SK-N-SH treated with all-trans-retinoic acid at 6 μM for 48 hours (cell line): Measurements from ENCODE around the gene TSPAN18.
A peak's percentile ranks its signal among the peaks of the same experiment; 100 is the strongest.

Experiments used
- ATAC-seq: fragments of 200-7000 bp; cut with Tn5 transposase; 3 replicates; pipeline ENCODE4 v1.9.1; 2020; ENCODE audit warnings: mild to moderate bottlenecking, moderate library complexity
- ARNTL ChIP-seq: fragments of 450-650 bp; formaldehyde crosslinking; IDR thresholded peaks from 2 replicates; pipeline ENCODE4 v1.5.0; 2020; ENCODE audit warnings: low read depth, mild to moderate bottlenecking, moderate library complexity, borderline replicate concordance
- BACH2 ChIP-seq: fragments of 250-450 bp; sonication (Bioruptor Pico); IDR thresholded peaks from 2 replicates; pipeline ENCODE4 v1.9.0; 2021; ENCODE audit warnings: mild to moderate bottlenecking, borderline replicate concordance
- CSDC2 ChIP-seq: fragments of 250-450 bp; sonication (Bioruptor Pico); IDR thresholded peaks from 2 replicates; pipeline ENCODE4 v1.5.0; 2020; ENCODE audit warnings: mild to moderate bottlenecking, moderate library complexity
- CSRNP3 ChIP-seq: fragments of 250-450 bp; sonication (Bioruptor Pico); IDR thresholded peaks from 2 replicates; pipeline ENCODE4 v1.5.1; 2021; ENCODE audit warnings: mild to moderate bottlenecking, moderate library complexity
- ESRRG ChIP-seq: fragments of 250-450 bp; sonication (Bioruptor Pico); IDR thresholded peaks from 2 replicates; pipeline ENCODE4 v1.6.1; 2021; ENCODE audit warnings: mild to moderate bottlenecking
- GLIS3 ChIP-seq: fragments of 250-450 bp; sonication (Bioruptor Pico); IDR thresholded peaks from 2 replicates; pipeline ENCODE4 v1.5.0; 2020; ENCODE audit warnings: mild to moderate bottlenecking, moderate library complexity
- ISL1 ChIP-seq: fragments of 250-450 bp; sonication (Bioruptor Pico); IDR thresholded peaks from 2 replicates; pipeline ENCODE4 v2.1.2; 2022; ENCODE audit warnings: mild to moderate bottlenecking, moderate library complexity
- OSR1 ChIP-seq: fragments of 250-450 bp; sonication (Bioruptor Pico); IDR thresholded peaks from 2 replicates; pipeline ENCODE4 v1.8.0; 2022; ENCODE audit warnings: moderate library complexity, mild to moderate bottlenecking, inconsistent platforms
- POU6F1 ChIP-seq: fragments of 250-450 bp; sonication (Bioruptor Pico); IDR thresholded peaks from 2 replicates; pipeline ENCODE4 v1.8.0; 2021; ENCODE audit warnings: low read depth, mild to moderate bottlenecking, moderate library complexity, borderline replicate concordance
- RARB ChIP-seq: fragments of 250-450 bp; sonication (Bioruptor Pico); IDR thresholded peaks from 2 replicates; pipeline ENCODE4 v1.8.0; 2021; ENCODE audit warnings: mild to moderate bottlenecking, moderate library complexity
- SNAI2 ChIP-seq: fragments of 250-450 bp; sonication (Bioruptor Pico); IDR thresholded peaks from 2 replicates; pipeline ENCODE4 v1.5.0; 2020; ENCODE audit warnings: mild to moderate bottlenecking, moderate library complexity
- TOX ChIP-seq: fragments of 250-450 bp; sonication (Bioruptor Pico); IDR thresholded peaks from 2 replicates; pipeline ENCODE4 v1.8.0; 2021; ENCODE audit warnings: mild to moderate bottlenecking, moderate library complexity, borderline replicate concordance
- ZC3H10 ChIP-seq: fragments of 250-450 bp; sonication (Bioruptor Pico); IDR thresholded peaks from 2 replicates; pipeline ENCODE4 v1.5.1; 2021; ENCODE audit warnings: mild to moderate bottlenecking, moderate library complexity
- ZFP3 ChIP-seq: fragments of 250-450 bp; sonication (Bioruptor Pico); IDR thresholded peaks from 2 replicates; pipeline ENCODE4 v1.5.0; 2020; ENCODE audit warnings: mild to moderate bottlenecking, moderate library complexity
- ZFP30 ChIP-seq: fragments of 450-650 bp; formaldehyde crosslinking; IDR thresholded peaks from 2 replicates; pipeline ENCODE4 v1.5.0; 2022; ENCODE audit warnings: mild to moderate bottlenecking, moderate library complexity
- ZNF565 ChIP-seq: fragments of 450-650 bp; formaldehyde crosslinking; conservative IDR thresholded peaks from 2 replicates; pipeline ENCODE4 v1.5.0; 2020; ENCODE audit warnings: low read depth, mild to moderate bottlenecking, moderate library complexity
- ZNF70 ChIP-seq: fragments of 450-650 bp; formaldehyde crosslinking; IDR thresholded peaks from 2 replicates; pipeline ENCODE4 v1.5.0; 2020; ENCODE audit warnings: mild to moderate bottlenecking, moderate library complexity
- ZNF8 ChIP-seq: fragments of 450-650 bp; formaldehyde crosslinking; IDR thresholded peaks from 2 replicates; pipeline ENCODE4 v1.5.0; 2020; ENCODE audit warnings: mild to moderate bottlenecking, moderate library complexity
- TF ChIP-seq, protein P1 (sequence below): fragments of 250-450 bp; sonication (Bioruptor Pico); IDR thresholded peaks from 2 replicates; pipeline ENCODE4 v1.8.0; 2020; ENCODE audit warnings: mild to moderate bottlenecking, moderate library complexity, borderline replicate concordance
- TF ChIP-seq, protein P2 (sequence below): fragments of 250-450 bp; sonication (Bioruptor Pico); IDR thresholded peaks from 2 replicates; pipeline ENCODE4 v1.5.1; 2020; ENCODE audit warnings: low read depth, mild to moderate bottlenecking, moderate library complexity

The TSPAN18 gene

GRCh38 chr11:44755556-44756523, 29.1 kb downstream of the TSPAN18 start:
- peak; percentile 80 for ATAC-seq

GRCh38 chr11:44758983-44759382, 32.2 kb downstream of the TSPAN18 start:
- TF ChIP-seq ARNTL (CRISPR knock-in tag) (no peak), BACH2 (CRISPR knock-in tag) (no peak), POU6F1 (CRISPR knock-in tag) (no peak), OSR1 (CRISPR knock-in tag) (no peak), CSDC2 (CRISPR knock-in tag) (no peak), TOX (no peak), GLIS3 (CRISPR knock-in tag) (no peak), CSRNP3 (CRISPR knock-in tag) (no peak), ZNF565 (CRISPR knock-in tag) (no peak), ZFP30 (CRISPR knock-in tag) (no peak), ZNF8 (CRISPR knock-in tag) (no peak), SNAI2 (no peak)
- no peak for ATAC-seq

More at GRCh38 chr11:44755556-44756523, 29.1 kb downstream of the TSPAN18 start:
- peak; percentile 65 for TF ChIP-seq ISL1
- TF ChIP-seq ZFP3 = no peak

DNA sequence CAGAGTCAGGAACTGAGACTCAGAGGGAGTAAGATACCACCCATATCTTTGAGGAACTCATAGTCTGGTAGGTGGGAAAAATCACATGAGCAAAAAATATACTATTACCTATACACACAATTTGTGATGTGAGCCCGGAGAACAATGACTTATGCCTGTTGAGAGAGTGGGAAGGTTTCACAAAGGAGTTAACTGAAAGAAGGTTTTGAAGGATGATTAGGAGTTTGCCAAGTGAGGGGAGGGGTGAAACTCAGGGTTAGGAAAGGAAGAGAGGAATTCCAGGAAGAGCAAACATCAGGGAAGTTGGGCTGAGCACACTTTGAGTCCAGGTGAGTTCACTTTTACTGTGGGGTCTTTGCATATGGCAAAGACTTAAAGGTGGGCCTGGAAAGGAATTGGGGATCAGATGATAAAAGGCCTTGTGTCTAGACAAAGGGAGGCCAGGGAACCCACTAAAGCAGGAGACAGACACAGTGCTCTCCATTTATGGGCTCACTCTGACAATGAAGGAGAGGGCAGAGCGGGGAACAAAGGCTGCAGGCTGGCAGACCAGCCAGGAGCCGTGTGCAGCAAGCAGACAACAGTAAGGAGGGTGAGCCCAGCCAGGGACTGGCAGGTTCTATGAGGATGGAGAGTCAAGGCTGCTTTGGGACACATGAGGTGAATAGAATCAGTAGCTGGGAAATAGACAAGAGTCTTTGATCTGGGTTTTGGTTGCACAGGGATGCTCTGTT, 33.1 kb downstream of the TSPAN18 start:
- no peak for TF ChIP-seq ZFP30 (CRISPR knock-in tag)
- TF ChIP-seq, protein P1, sequence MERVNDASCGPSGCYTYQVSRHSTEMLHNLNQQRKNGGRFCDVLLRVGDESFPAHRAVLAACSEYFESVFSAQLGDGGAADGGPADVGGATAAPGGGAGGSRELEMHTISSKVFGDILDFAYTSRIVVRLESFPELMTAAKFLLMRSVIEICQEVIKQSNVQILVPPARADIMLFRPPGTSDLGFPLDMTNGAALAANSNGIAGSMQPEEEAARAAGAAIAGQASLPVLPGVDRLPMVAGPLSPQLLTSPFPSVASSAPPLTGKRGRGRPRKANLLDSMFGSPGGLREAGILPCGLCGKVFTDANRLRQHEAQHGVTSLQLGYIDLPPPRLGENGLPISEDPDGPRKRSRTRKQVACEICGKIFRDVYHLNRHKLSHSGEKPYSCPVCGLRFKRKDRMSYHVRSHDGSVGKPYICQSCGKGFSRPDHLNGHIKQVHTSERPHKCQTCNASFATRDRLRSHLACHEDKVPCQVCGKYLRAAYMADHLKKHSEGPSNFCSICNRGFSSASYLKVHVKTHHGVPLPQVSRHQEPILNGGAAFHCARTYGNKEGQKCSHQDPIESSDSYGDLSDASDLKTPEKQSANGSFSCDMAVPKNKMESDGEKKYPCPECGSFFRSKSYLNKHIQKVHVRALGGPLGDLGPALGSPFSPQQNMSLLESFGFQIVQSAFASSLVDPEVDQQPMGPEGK (CRISPR knock-in tag) = no peak
- TF ChIP-seq, protein P2, sequence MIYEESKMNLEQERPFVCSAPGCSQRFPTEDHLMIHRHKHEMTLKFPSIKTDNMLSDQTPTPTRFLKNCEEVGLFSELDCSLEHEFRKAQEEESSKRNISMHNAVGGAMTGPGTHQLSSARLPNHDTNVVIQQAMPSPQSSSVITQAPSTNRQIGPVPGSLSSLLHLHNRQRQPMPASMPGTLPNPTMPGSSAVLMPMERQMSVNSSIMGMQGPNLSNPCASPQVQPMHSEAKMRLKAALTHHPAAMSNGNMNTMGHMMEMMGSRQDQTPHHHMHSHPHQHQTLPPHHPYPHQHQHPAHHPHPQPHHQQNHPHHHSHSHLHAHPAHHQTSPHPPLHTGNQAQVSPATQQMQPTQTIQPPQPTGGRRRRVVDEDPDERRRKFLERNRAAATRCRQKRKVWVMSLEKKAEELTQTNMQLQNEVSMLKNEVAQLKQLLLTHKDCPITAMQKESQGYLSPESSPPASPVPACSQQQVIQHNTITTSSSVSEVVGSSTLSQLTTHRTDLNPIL (CRISPR knock-in tag) = no peak
- no peak for TF ChIP-seq SNAI2
- TF ChIP-seq ZC3H10 (CRISPR knock-in tag) = no peak
- peak; percentile 97 for TF ChIP-seq ZFP3
- TF ChIP-seq OSR1 (CRISPR knock-in tag) = no peak
- no peak for TF ChIP-seq RARB
- TF ChIP-seq ZNF70 (CRISPR knock-in tag) = peak; percentile 98
- TF ChIP-seq CSRNP3 (CRISPR knock-in tag) = no peak
- no peak for TF ChIP-seq ESRRG
- TF ChIP-seq GLIS3 (CRISPR knock-in tag) = no peak
- TF ChIP-seq ISL1 = no peak
- no peak for TF ChIP-seq ZNF8 (CRISPR knock-in tag)
- no peak for TF ChIP-seq CSDC2 (CRISPR knock-in tag)
- TF ChIP-seq, all 23 proteins: peak for 2
- ATAC-seq = no peak
